Activated naive CD8-positive, alpha-beta T cell treated with anti-CD3 and anti-CD28 coated beads, Interleukin-2, amount 50 U/mL, for 24 hours (primary cell): Measurements from ENCODE around the gene GRM4.

Source experiments
- ATAC-seq: fragments of 150-1000 bp; cut with Tn5 transposase; one replicate; pipeline ENCODE4 v1.10.0; 2021
- DNase-seq: peaks from one replicate; pipeline ENCODE4 v3.0.0; 2021
- H3K27ac Mint-ChIP-seq: one replicate; pipeline ENCODE4 v1.8.0; 2021; ENCODE audit warnings: mild to moderate bottlenecking, mixed read lengths
- H3K27me3 Mint-ChIP-seq: one replicate; pipeline ENCODE4 v1.8.0; 2021; ENCODE audit warnings: mixed read lengths
- H3K36me3 Mint-ChIP-seq: one replicate; pipeline ENCODE4 v1.8.0; 2021; ENCODE audit warnings: low read depth, mixed read lengths
- H3K4me1 Mint-ChIP-seq: one replicate; pipeline ENCODE4 v1.8.0; 2021; ENCODE audit warnings: mixed read lengths
- H3K4me3 Mint-ChIP-seq: one replicate; pipeline ENCODE4 v1.8.0; 2021; ENCODE audit warnings: mild to moderate bottlenecking, moderate library complexity, mixed read lengths
- H3K9me3 Mint-ChIP-seq: one replicate; pipeline ENCODE4 v1.8.0; 2021; ENCODE audit warnings: mixed read lengths

Gene GRM4

DNA sequence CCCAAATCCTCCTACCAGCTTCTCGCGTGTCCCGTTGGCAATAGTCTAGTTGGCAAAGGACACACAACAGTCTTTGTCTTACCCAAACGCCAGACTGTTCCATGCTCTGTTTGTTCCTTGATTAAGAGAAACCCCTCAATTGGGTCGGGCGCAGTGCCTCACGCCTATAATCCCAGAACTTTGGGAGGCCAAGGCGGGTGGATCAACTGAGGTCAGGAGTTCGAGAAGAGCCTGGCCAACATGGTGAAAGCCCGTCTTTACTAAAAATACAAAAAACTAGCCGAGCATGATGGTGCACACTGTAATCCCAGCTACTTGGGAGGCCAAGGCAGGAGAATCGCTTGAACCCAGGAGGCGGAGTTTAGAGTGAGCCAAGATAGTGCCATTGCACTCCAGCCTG is 153.7 kb downstream of the GRM4 start:
- ATAC-seq = no peak
- Mint-ChIP-seq H3K4me3 (no peak overlapping the region), H3K27ac (no peak overlapping the region), H3K9me3 (peaks cover 4% of the 10 kb centered on the region), H3K4me1 (no peaks in the 10 kb centered on the region), H3K27me3 (peaks cover 4% of the 10 kb centered on the region), H3K36me3 (no peaks in the 10 kb centered on the region)
- no peak for DNase-seq

DNA sequence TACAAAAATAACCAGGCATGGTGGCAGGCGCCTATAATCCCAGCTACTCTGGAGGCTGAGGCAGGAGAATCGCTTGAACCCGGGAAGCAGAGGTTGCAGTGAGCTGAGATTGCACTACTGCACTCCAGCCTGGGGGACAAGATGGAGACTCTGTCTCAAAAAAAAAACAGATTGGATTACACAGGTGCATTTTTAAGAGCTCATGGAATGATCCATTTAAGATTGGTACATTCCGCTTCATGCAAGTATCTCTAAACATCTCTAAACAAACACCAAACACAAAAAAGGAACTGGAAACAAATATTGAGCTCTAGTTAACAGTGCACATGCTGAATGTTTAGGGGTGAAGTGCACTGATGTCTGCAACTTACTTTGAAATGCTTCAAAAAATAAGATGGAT is 154.3 kb downstream of the GRM4 start:
- no peaks in the 10 kb centered on the region for H3K36me3 Mint-ChIP-seq
- H3K27me3 Mint-ChIP-seq = peaks cover 4% of the 10 kb centered on the region
- no peak overlapping the region for H3K4me3 Mint-ChIP-seq
- DNase-seq (no peak), ATAC-seq (no peak)
- no peaks in the 10 kb centered on the region for H3K9me3 Mint-ChIP-seq
- no peaks in the 10 kb centered on the region for H3K4me1 Mint-ChIP-seq
- H3K27ac Mint-ChIP-seq = no peak overlapping the region

DNA sequence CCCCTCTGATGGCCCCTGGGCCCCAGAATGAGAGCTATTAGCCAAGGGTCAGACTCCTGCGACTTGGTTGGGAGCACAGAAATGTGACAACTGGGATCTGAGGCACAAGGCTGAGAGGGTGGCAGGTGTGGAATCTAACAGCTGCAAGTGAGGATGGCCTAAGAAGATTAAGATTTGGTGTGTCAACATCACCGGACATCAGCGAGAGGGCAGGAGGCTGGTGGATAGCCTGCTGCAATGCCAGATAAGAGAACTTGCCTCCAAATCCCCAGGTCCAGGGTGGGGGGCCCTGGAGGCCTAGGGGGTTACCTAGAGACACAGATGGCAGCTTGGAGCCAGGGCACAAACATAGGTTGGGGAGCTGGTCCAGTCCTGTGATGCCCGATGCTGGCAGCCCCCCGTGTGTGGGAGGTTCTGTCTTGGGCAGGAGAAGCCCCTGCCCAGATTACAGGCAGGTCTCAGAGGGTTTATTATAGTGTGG is 155.8 kb downstream of the GRM4 start:
- peaks cover 4% of the 10 kb centered on the region for H3K27me3 Mint-ChIP-seq
- H3K4me3 Mint-ChIP-seq = no peak overlapping the region
- no peak for DNase-seq
- no peaks in the 10 kb centered on the region for H3K4me1 Mint-ChIP-seq
- H3K9me3 Mint-ChIP-seq = no peaks in the 10 kb centered on the region
- H3K27ac Mint-ChIP-seq = no peak overlapping the region
- H3K36me3 Mint-ChIP-seq = no peaks in the 10 kb centered on the region
- no peak for ATAC-seq

- DNase-seq = no peak
- H3K27me3 Mint-ChIP-seq = peaks cover 4% of the 10 kb centered on the region
- H3K4me3 Mint-ChIP-seq = no peak overlapping the region
- ATAC-seq = no peak
- no peaks in the 10 kb centered on the region for H3K9me3 Mint-ChIP-seq
- no peak overlapping the region for H3K27ac Mint-ChIP-seq
- H3K36me3 Mint-ChIP-seq = no peaks in the 10 kb centered on the region
- H3K4me1 Mint-ChIP-seq = no peaks in the 10 kb centered on the region
Observed at GRCh38 chr6:33989016-33989854, 156.7 kb downstream of the GRM4 start.

GRCh38 chr6:33988121-33989015 is 157.5 kb downstream of the GRM4 start:
- Mint-ChIP-seq H3K4me3 (no peak overlapping the region), H3K4me1 (no peaks in the 10 kb centered on the region), H3K27ac (no peak overlapping the region), H3K36me3 (no peaks in the 10 kb centered on the region), H3K9me3 (no peaks in the 10 kb centered on the region), H3K27me3 (no peaks in the 10 kb centered on the region)
- ATAC-seq (no peak), DNase-seq (no peak)

GRCh38 chr6:33987531-33988021 is 158.3 kb downstream of the GRM4 start:
- no peaks in the 10 kb centered on the region for H3K27me3 Mint-ChIP-seq
- no peak for ATAC-seq
- no peaks in the 10 kb centered on the region for H3K36me3 Mint-ChIP-seq
- peaks cover 2% of the 10 kb centered on the region for H3K4me1 Mint-ChIP-seq
- H3K27ac Mint-ChIP-seq = no peak overlapping the region
- no peak overlapping the region for H3K4me3 Mint-ChIP-seq
- DNase-seq = no peak
- no peaks in the 10 kb centered on the region for H3K9me3 Mint-ChIP-seq

- DNase-seq (no peak), ATAC-seq (no peak)
- no peaks in the 10 kb centered on the region for H3K9me3 Mint-ChIP-seq
- H3K27ac Mint-ChIP-seq = no peak overlapping the region
- H3K27me3 Mint-ChIP-seq = no peaks in the 10 kb centered on the region
- H3K4me3 Mint-ChIP-seq = no peak overlapping the region
- H3K36me3 Mint-ChIP-seq = no peaks in the 10 kb centered on the region
- H3K4me1 Mint-ChIP-seq = peaks cover 2% of the 10 kb centered on the region
Observed at GRCh38 chr6:33985947-33986346, 159.9 kb downstream of the GRM4 start.

- DNase-seq (no peak), ATAC-seq (no peak)
- Mint-ChIP-seq H3K27me3 (no peaks in the 10 kb centered on the region), H3K4me1 (peaks cover 2% of the 10 kb centered on the region), H3K36me3 (no peaks in the 10 kb centered on the region), H3K9me3 (no peaks in the 10 kb centered on the region), H3K4me3 (no peak overlapping the region), H3K27ac (no peak overlapping the region)
Observed at GRCh38 chr6:33985313-33985751, 160.6 kb downstream of the GRM4 start.

GRCh38 chr6:33984466-33985312 is 161.2 kb downstream of the GRM4 start:
- no peaks in the 10 kb centered on the region for H3K27me3 Mint-ChIP-seq
- H3K4me1 Mint-ChIP-seq = peaks cover 2% of the 10 kb centered on the region
- H3K27ac Mint-ChIP-seq = no peak overlapping the region
- ATAC-seq (no peak), DNase-seq (no peak)
- H3K36me3 Mint-ChIP-seq = no peaks in the 10 kb centered on the region
- H3K9me3 Mint-ChIP-seq = no peaks in the 10 kb centered on the region
- H3K4me3 Mint-ChIP-seq = no peak overlapping the region

DNA sequence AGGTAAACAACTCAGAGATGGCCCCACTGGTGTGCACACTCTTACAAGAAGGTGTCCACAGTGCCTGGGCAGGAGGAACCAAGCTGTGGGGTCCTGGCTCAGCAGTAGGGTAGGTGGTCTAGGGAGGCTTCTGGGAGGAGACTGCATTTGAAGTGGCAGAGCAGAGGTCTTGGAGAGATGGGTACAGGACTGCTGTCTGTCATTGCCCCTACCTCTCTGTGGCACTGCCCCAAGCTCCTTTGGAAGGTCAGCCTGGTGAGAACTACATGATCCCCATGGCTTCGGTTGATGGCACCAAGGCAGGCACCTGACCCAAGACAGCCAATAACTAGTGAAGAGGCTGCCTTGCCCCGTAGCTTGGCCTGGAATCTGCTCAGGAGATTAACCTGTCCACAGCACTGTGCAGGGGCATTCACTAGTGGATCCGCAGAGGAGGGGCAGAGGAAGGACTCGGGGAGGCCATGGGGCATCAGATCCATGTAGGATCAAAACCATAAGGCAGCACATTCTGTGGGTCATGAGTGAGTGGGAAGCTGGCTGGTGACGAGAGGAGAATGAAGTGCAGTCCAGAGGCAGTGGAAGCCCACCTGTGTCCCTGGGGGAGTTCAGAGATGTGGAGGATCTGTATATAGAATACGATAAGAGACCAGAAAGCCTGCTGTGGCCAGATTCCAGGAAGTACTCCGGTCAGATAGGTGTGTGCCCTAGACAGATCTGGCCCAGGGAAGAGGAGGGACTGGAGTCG is 162.0 kb downstream of the GRM4 start:
- H3K27me3 Mint-ChIP-seq = no peaks in the 10 kb centered on the region
- H3K9me3 Mint-ChIP-seq = no peaks in the 10 kb centered on the region
- DNase-seq = no peak
- H3K36me3 Mint-ChIP-seq = no peaks in the 10 kb centered on the region
- no peak for ATAC-seq
- peaks cover 2% of the 10 kb centered on the region for H3K4me1 Mint-ChIP-seq
- H3K27ac Mint-ChIP-seq = no peak overlapping the region
- no peak overlapping the region for H3K4me3 Mint-ChIP-seq

- no peak for DNase-seq
- Mint-ChIP-seq H3K9me3 (no peaks in the 10 kb centered on the region), H3K27me3 (no peaks in the 10 kb centered on the region), H3K4me3 (no peak overlapping the region), H3K27ac (no peak overlapping the region), H3K36me3 (no peaks in the 10 kb centered on the region), H3K4me1 (peaks cover 2% of the 10 kb centered on the region)
- ATAC-seq = no peak
Observed at GRCh38 chr6:33983109-33983716, 162.7 kb downstream of the GRM4 start.

DNA sequence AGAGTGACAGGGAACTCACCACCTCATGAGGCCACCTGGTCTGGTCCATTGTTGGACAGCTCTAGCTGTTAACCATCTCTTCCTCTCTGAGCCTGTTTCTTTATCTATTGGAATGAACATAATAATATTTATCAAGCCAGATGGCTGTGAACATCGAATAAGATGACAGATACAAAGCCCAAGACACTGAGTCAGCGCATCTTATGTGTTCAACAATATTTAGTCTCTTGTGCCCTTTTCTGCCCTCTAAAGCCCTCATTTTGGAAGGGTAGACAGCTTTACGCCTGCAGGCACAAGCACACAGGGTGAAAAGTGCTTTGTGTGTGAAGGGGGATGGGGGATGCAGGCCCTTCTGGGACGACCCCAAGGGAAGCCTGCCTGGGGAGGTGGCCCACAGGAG is 164.0 kb downstream of the GRM4 start:
- no peak for DNase-seq
- H3K4me3 Mint-ChIP-seq = no peak overlapping the region
- no peak for ATAC-seq
- peaks cover 2% of the 10 kb centered on the region for H3K4me1 Mint-ChIP-seq
- no peaks in the 10 kb centered on the region for H3K9me3 Mint-ChIP-seq
- H3K36me3 Mint-ChIP-seq = no peaks in the 10 kb centered on the region
- peaks cover 3% of the 10 kb centered on the region for H3K27me3 Mint-ChIP-seq
- no peak overlapping the region for H3K27ac Mint-ChIP-seq

DNA sequence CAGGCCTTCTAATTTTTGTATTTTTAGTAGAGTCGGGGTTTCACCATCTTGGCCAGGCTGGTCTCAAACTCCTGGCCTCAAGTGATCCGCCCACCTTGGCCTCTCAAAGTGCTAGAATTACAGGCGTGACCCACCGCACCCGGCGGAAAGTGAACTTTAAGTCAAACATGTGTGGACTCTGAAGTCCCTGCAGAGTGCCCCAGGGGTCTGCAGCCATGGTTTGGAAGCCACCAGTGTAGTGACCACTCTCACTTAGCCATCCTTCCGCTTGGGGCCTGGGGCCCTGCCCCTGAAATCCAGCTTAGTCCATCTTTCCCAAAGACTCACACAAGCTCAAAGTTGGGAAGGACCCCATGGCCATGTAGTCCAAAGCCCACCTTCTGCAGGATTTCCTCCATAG is 164.5 kb downstream of the GRM4 start:
- Mint-ChIP-seq H3K4me3 (no peak overlapping the region), H3K4me1 (peaks cover 2% of the 10 kb centered on the region), H3K9me3 (no peaks in the 10 kb centered on the region), H3K27me3 (peaks cover 7% of the 10 kb centered on the region), H3K36me3 (no peaks in the 10 kb centered on the region), H3K27ac (no peak overlapping the region)
- DNase-seq (no peak), ATAC-seq (no peak)
